Dermis microvascular lymphatic vessel endothelial cell (primary cell): ENCODE data around the gene NSMCE3. TPM values are rescaled to one million over a fixed set of nuclear protein-coding genes. Genes with fewer than 3 reads are reported as not detected.
"Not testable (repeated sequence)": the region's sequence is repeated elsewhere in the genome, so short reads cannot be mapped to it uniquely, and the experiment has no call there.

Source experiments
- DNase-seq, 2 donors: peaks; one replicate each; pipeline versions ENCODE4 v3.0.0 to v3.0.0-alpha.2; 2010; ENCODE audit warnings: low read depth in 2 of 2
- total RNA-seq: library from RNA; depleted of rRNA; stranded (reverse); fragments of >200 nt; gene quantifications from 2 replicates; pipeline ENCODE4 v1.2.1, GENCODE V29; 2014

NSMCE3 gene
- total RNA-seq, 1 donor from 2014 or later = 4.7 TPM

- DNase-seq = peak in 1 of 2 donors; percentile 1
These were observed 740 bp upstream of the NSMCE3 start for GRCh38 chr15:29270169-29270955.

- DNase-seq = peak in 1 of 2 donors; percentile 37
These were observed 727 bp downstream of the NSMCE3 start for GRCh38 chr15:29268706-29269484.

GRCh38 chr15:29266052-29266582, 3.5 kb downstream of the NSMCE3 start:
- no peak for DNase-seq

GRCh38 chr15:29263289-29263688, 6.3 kb downstream of the NSMCE3 start:
- DNase-seq = no peak

- DNase-seq = no peak
These were observed 6.9 kb downstream of the NSMCE3 start for GRCh38 chr15:29262738-29263137.

GRCh38 chr15:29260896-29261295, 8.7 kb downstream of the NSMCE3 start:
- no peak for DNase-seq

- DNase-seq = no peak
These were observed 10.4 kb downstream of the NSMCE3 start for GRCh38 chr15:29259233-29259632.

GRCh38 chr15:29252234-29252633, 17.4 kb downstream of the NSMCE3 start:
- no peak for DNase-seq

- no peak for DNase-seq
These were observed 25.1 kb downstream of the NSMCE3 start for GRCh38 chr15:29244544-29244943.

GRCh38 chr15:29244123-29244522, 25.5 kb downstream of the NSMCE3 start:
- DNase-seq = no peak

GRCh38 chr15:29242456-29243242, 27.0 kb downstream of the NSMCE3 start:
- DNase-seq = no peak

GRCh38 chr15:29241207-29241606, 28.4 kb downstream of the NSMCE3 start:
- no peak for DNase-seq

- DNase-seq = no peak
These were observed 30.2 kb downstream of the NSMCE3 start for GRCh38 chr15:29239395-29239794.

GRCh38 chr15:29233566-29233965, 36.1 kb downstream of the NSMCE3 start:
- no peak for DNase-seq

- no peak for DNase-seq
These were observed 43.0 kb downstream of the NSMCE3 start for GRCh38 chr15:29226436-29227208.

- DNase-seq = no peak
These were observed 43.9 kb downstream of the NSMCE3 start for GRCh38 chr15:29225534-29226234.

- not testable (repeated sequence) for DNase-seq
These were observed 44.6 kb downstream of the NSMCE3 start for GRCh38 chr15:29224987-29225363.

GRCh38 chr15:29224235-29224986, 45.2 kb downstream of the NSMCE3 start:
- not testable (repeated sequence) for DNase-seq

GRCh38 chr15:29223640-29224039, 46.0 kb downstream of the NSMCE3 start:
- DNase-seq = no peak
